ENCODE measurements around the gene LIPJ.

The LIPJ gene

GRCh38 chr10:88586462-88586861 lies at the start of gene LIPJ:
TSS of gene LIPJ (plus strand) at chr10:88586762. CDS start at chr10:88590688, 3,926 bp downstream.
- Histone ChIP-seq H3K9ac (ENCODE audit: low read depth, low read length) (no peak within 1 kb of the TSS), H3K36me3 (ENCODE audit: insufficient read depth, low read length) (no peaks in the 10 kb centered on the region), H3K4me1 (ENCODE audit: insufficient read depth, low read length) (no peaks in the 10 kb centered on the region), H3K9me3 (ENCODE audit: control insufficient read depth, insufficient read depth, low read length) (no peaks in the 10 kb centered on the region)

- Histone ChIP-seq H3K9me3 (ENCODE audit: control insufficient read depth, insufficient read depth, low read length) (no peaks in the 10 kb centered on the region), H3K36me3 (ENCODE audit: insufficient read depth, low read length) (no peaks in the 10 kb centered on the region), H3K9ac (ENCODE audit: low read depth, low read length) (no peak overlapping the region), H3K4me1 (ENCODE audit: insufficient read depth, low read length) (no peaks in the 10 kb centered on the region)
Observed at GRCh38 chr10:88537322-88537721, 49.2 kb upstream of the LIPJ start.

GRCh38 chr10:88538048-88538447 lies 48.5 kb upstream of the LIPJ start:
- H3K9ac ChIP-seq (ENCODE audit: low read depth, low read length) = no peak overlapping the region
- no peaks in the 10 kb centered on the region for H3K9me3 ChIP-seq (ENCODE audit: control insufficient read depth, insufficient read depth, low read length)
- no peaks in the 10 kb centered on the region for H3K36me3 ChIP-seq (ENCODE audit: insufficient read depth, low read length)
- H3K4me1 ChIP-seq (ENCODE audit: insufficient read depth, low read length) = no peaks in the 10 kb centered on the region

GRCh38 chr10:88540351-88540750 lies 46.2 kb upstream of the LIPJ start:
- Histone ChIP-seq H3K9me3 (ENCODE audit: control insufficient read depth, insufficient read depth, low read length) (no peaks in the 10 kb centered on the region), H3K4me1 (ENCODE audit: insufficient read depth, low read length) (no peaks in the 10 kb centered on the region), H3K9ac (ENCODE audit: low read depth, low read length) (no peak overlapping the region), H3K36me3 (ENCODE audit: insufficient read depth, low read length) (no peaks in the 10 kb centered on the region)

- H3K9me3 ChIP-seq (ENCODE audit: control insufficient read depth, insufficient read depth, low read length) = no peaks in the 10 kb centered on the region
- no peak overlapping the region for H3K9ac ChIP-seq (ENCODE audit: low read depth, low read length)
- no peaks in the 10 kb centered on the region for H3K36me3 ChIP-seq (ENCODE audit: insufficient read depth, low read length)
- H3K4me1 ChIP-seq (ENCODE audit: insufficient read depth, low read length) = no peaks in the 10 kb centered on the region
Observed at GRCh38 chr10:88541116-88541626, 45.4 kb upstream of the LIPJ start.

GRCh38 chr10:88542522-88542921 lies 44.0 kb upstream of the LIPJ start:
- Histone ChIP-seq H3K4me1 (ENCODE audit: insufficient read depth, low read length) (no peaks in the 10 kb centered on the region), H3K36me3 (ENCODE audit: insufficient read depth, low read length) (no peaks in the 10 kb centered on the region), H3K9me3 (ENCODE audit: control insufficient read depth, insufficient read depth, low read length) (no peaks in the 10 kb centered on the region), H3K9ac (ENCODE audit: low read depth, low read length) (no peak overlapping the region)

- Histone ChIP-seq H3K9ac (ENCODE audit: low read depth, low read length) (no peak overlapping the region), H3K36me3 (ENCODE audit: insufficient read depth, low read length) (no peaks in the 10 kb centered on the region), H3K4me1 (ENCODE audit: insufficient read depth, low read length) (no peaks in the 10 kb centered on the region), H3K9me3 (ENCODE audit: control insufficient read depth, insufficient read depth, low read length) (no peaks in the 10 kb centered on the region)
Observed at GRCh38 chr10:88544140-88544870, 42.3 kb upstream of the LIPJ start.

- Histone ChIP-seq H3K9ac (ENCODE audit: low read depth, low read length) (no peak overlapping the region), H3K4me1 (ENCODE audit: insufficient read depth, low read length) (no peaks in the 10 kb centered on the region), H3K36me3 (ENCODE audit: insufficient read depth, low read length) (no peaks in the 10 kb centered on the region), H3K9me3 (ENCODE audit: control insufficient read depth, insufficient read depth, low read length) (no peaks in the 10 kb centered on the region)
Observed at GRCh38 chr10:88545359-88545758, 41.2 kb upstream of the LIPJ start.

GRCh38 chr10:88546497-88546896 lies 40.1 kb upstream of the LIPJ start:
- Histone ChIP-seq H3K9ac (ENCODE audit: low read depth, low read length) (no peak overlapping the region), H3K9me3 (ENCODE audit: control insufficient read depth, insufficient read depth, low read length) (no peaks in the 10 kb centered on the region), H3K36me3 (ENCODE audit: insufficient read depth, low read length) (no peaks in the 10 kb centered on the region), H3K4me1 (ENCODE audit: insufficient read depth, low read length) (no peaks in the 10 kb centered on the region)

- Histone ChIP-seq H3K9ac (ENCODE audit: low read depth, low read length) (no peak overlapping the region), H3K9me3 (ENCODE audit: control insufficient read depth, insufficient read depth, low read length) (no peaks in the 10 kb centered on the region)
Observed at GRCh38 chr10:88551246-88551645, 35.3 kb upstream of the LIPJ start.

GRCh38 chr10:88553116-88553752 lies 33.3 kb upstream of the LIPJ start:
- no peaks in the 10 kb centered on the region for H3K4me1 ChIP-seq (ENCODE audit: insufficient read depth, low read length)
- no peaks in the 10 kb centered on the region for H3K36me3 ChIP-seq (ENCODE audit: insufficient read depth, low read length)
- no peaks in the 10 kb centered on the region for H3K9me3 ChIP-seq (ENCODE audit: control insufficient read depth, insufficient read depth, low read length)
- no peak overlapping the region for H3K9ac ChIP-seq (ENCODE audit: low read depth, low read length)

More at GRCh38 chr10:88551246-88551645, 35.3 kb upstream of the LIPJ start:
- no peaks in the 10 kb centered on the region for H3K36me3 ChIP-seq (ENCODE audit: insufficient read depth, low read length)
- H3K4me1 ChIP-seq (ENCODE audit: insufficient read depth, low read length) = no peaks in the 10 kb centered on the region

GRCh38 chr10:88555190-88555908 lies 31.2 kb upstream of the LIPJ start:
- no peaks in the 10 kb centered on the region for H3K4me1 ChIP-seq (ENCODE audit: insufficient read depth, low read length)
- H3K9ac ChIP-seq (ENCODE audit: low read depth, low read length) = no peak overlapping the region
- H3K36me3 ChIP-seq (ENCODE audit: insufficient read depth, low read length) = no peaks in the 10 kb centered on the region
- no peaks in the 10 kb centered on the region for H3K9me3 ChIP-seq (ENCODE audit: control insufficient read depth, insufficient read depth, low read length)

GRCh38 chr10:88557256-88557655 lies 29.3 kb upstream of the LIPJ start:
- H3K4me1 ChIP-seq (ENCODE audit: insufficient read depth, low read length) = no peaks in the 10 kb centered on the region
- H3K9ac ChIP-seq (ENCODE audit: low read depth, low read length) = no peak overlapping the region
- H3K9me3 ChIP-seq (ENCODE audit: control insufficient read depth, insufficient read depth, low read length) = no peaks in the 10 kb centered on the region
- H3K36me3 ChIP-seq (ENCODE audit: insufficient read depth, low read length) = no peaks in the 10 kb centered on the region

GRCh38 chr10:88557658-88558057 lies 28.9 kb upstream of the LIPJ start:
- no peak overlapping the region for H3K9ac ChIP-seq (ENCODE audit: low read depth, low read length)
- H3K4me1 ChIP-seq (ENCODE audit: insufficient read depth, low read length) = no peaks in the 10 kb centered on the region
- no peaks in the 10 kb centered on the region for H3K9me3 ChIP-seq (ENCODE audit: control insufficient read depth, insufficient read depth, low read length)
- no peaks in the 10 kb centered on the region for H3K36me3 ChIP-seq (ENCODE audit: insufficient read depth, low read length)
